ENCODE results near the gene FAM72B.
"Not testable (repeated sequence)": the region's sequence is repeated elsewhere in the genome, so short reads cannot be mapped to it uniquely, and the experiment has no call there.

DNA sequence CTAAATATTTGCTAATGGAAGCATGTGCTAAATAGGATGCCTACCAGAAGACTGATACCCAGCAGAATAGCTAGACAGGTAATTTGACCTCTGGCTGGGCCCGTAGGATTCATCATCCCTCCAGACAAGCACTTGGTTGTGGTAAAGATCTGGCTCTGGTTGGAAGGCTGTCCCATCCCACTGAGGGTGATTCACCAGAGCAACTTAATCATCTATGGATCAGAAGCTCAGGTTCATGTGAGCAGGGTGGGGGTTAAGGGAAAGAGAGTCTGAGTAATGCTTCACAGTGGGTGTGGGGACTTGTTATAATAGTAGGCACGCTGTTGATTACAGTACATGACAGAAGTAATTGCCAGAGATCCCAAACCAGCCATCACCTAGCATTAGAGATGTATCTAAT, 26.5 kb downstream of the FAM72B start:
- TF ChIP-seq, protein P1, sequence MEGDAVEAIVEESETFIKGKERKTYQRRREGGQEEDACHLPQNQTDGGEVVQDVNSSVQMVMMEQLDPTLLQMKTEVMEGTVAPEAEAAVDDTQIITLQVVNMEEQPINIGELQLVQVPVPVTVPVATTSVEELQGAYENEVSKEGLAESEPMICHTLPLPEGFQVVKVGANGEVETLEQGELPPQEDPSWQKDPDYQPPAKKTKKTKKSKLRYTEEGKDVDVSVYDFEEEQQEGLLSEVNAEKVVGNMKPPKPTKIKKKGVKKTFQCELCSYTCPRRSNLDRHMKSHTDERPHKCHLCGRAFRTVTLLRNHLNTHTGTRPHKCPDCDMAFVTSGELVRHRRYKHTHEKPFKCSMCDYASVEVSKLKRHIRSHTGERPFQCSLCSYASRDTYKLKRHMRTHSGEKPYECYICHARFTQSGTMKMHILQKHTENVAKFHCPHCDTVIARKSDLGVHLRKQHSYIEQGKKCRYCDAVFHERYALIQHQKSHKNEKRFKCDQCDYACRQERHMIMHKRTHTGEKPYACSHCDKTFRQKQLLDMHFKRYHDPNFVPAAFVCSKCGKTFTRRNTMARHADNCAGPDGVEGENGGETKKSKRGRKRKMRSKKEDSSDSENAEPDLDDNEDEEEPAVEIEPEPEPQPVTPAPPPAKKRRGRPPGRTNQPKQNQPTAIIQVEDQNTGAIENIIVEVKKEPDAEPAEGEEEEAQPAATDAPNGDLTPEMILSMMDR (IDR thresholded peaks at IDR 0.05 in 2 of 3, conservative IDR thresholded peaks at IDR 0.05 in 1 of 3; ENCODE audit: borderline replicate concordance in 1 of 3, insufficient read depth in 1 of 3, low read depth in 2 of 3, low read length in 2 of 3): not testable (repeated sequence)
- TF ChIP-seq, protein P2, sequence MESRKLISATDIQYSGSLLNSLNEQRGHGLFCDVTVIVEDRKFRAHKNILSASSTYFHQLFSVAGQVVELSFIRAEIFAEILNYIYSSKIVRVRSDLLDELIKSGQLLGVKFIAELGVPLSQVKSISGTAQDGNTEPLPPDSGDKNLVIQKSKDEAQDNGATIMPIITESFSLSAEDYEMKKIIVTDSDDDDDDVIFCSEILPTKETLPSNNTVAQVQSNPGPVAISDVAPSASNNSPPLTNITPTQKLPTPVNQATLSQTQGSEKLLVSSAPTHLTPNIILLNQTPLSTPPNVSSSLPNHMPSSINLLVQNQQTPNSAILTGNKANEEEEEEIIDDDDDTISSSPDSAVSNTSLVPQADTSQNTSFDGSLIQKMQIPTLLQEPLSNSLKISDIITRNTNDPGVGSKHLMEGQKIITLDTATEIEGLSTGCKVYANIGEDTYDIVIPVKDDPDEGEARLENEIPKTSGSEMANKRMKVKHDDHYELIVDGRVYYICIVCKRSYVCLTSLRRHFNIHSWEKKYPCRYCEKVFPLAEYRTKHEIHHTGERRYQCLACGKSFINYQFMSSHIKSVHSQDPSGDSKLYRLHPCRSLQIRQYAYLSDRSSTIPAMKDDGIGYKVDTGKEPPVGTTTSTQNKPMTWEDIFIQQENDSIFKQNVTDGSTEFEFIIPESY (IDR thresholded peaks at IDR 0.05; ENCODE audit: extremely low read depth, insufficient replicate concordance, low read length): not testable (repeated sequence)
- not testable (repeated sequence) for TF ChIP-seq POLR2AphosphoS5 (IDR thresholded peaks at IDR 0.05; ENCODE audit: low read depth, low read length); JUND (IDR thresholded peaks at IDR 0.05); RAD21 (IDR thresholded peaks at IDR 0.05; ENCODE audit: low read depth); EZH2 (IDR thresholded peaks at IDR 0.05); EGR1 (IDR thresholded peaks at IDR 0.05; ENCODE audit: low read depth)
- TF ChIP-seq, protein P3, sequence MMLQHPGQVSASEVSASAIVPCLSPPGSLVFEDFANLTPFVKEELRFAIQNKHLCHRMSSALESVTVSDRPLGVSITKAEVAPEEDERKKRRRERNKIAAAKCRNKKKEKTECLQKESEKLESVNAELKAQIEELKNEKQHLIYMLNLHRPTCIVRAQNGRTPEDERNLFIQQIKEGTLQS (IDR thresholded peaks at IDR 0.05): not testable (repeated sequence)
